HepG2 (cell line): Measurements from ENCODE around the gene FAT4. TPM values are rescaled to one million over a fixed set of nuclear protein-coding genes. Genes with fewer than 3 reads are reported as not detected.

ENCODE experiments used
- CBFB ChIP-seq: sonication (generic); formaldehyde crosslinking; IDR thresholded peaks from 2 replicates; pipeline ENCODE4 v1.4.0; 2020; ENCODE audit warnings: missing genetic modification reagents
- DPF2 ChIP-seq: sonication (generic); formaldehyde crosslinking; IDR thresholded peaks from 2 replicates; pipeline ENCODE4 v1.4.0; 2020; ENCODE audit warnings: mild to moderate bottlenecking, low read depth, missing genetic modification reagents, borderline replicate concordance
- ELF4 ChIP-seq: sonication (generic); formaldehyde crosslinking; IDR thresholded peaks from 2 replicates; pipeline ENCODE4 v1.5.0; 2020; ENCODE audit warnings: missing genetic modification reagents, mild to moderate bottlenecking, moderate library complexity, borderline replicate concordance
- HMG20B ChIP-seq: conservative IDR thresholded peaks from 2 replicates; pipeline ENCODE4 v1.6.1; 2016; ENCODE audit warnings: missing genetic modification reagents, missing compliant biosample characterization
- HNF1A ChIP-seq, 2 experiments: sonication (generic) in 1 of 2; formaldehyde crosslinking in 1 of 2; IDR thresholded peaks; 2 replicates each; pipeline versions ENCODE4 v1.4.0 to v1.6.1; 2016 to 2020; ENCODE audit warnings: borderline replicate concordance in 1 of 2, low read depth in 1 of 2, mild to moderate bottlenecking in 1 of 2, missing genetic modification reagents in 1 of 2
- MTF2 ChIP-seq: sonication (generic); formaldehyde crosslinking; IDR thresholded peaks from 2 replicates; pipeline ENCODE4 v1.5.0; 2020; ENCODE audit warnings: missing genetic modification reagents, borderline replicate concordance
- NFKB2 ChIP-seq: sonication (generic); formaldehyde crosslinking; IDR thresholded peaks from 2 replicates; pipeline ENCODE4 v1.4.0; 2020; ENCODE audit warnings: missing genetic modification reagents, borderline replicate concordance
- TBX3 ChIP-seq: fragments of 450-650 bp; IDR thresholded peaks from 2 replicates; pipeline ENCODE4 v1.6.1; 2017; ENCODE audit warnings: antibody characterized with exemption, mild to moderate bottlenecking, inconsistent platforms, borderline replicate concordance
- ZNF331 ChIP-seq: sonication (generic); formaldehyde crosslinking; IDR thresholded peaks from 2 replicates; pipeline ENCODE4 v1.4.0; 2020; ENCODE audit warnings: missing genetic modification reagents
- ZNF558 ChIP-seq: sonication (generic); formaldehyde crosslinking; IDR thresholded peaks from 2 replicates; pipeline ENCODE4 v1.9.0; 2022; ENCODE audit warnings: mild to moderate bottlenecking, missing genetic modification reagents, borderline replicate concordance
- ZNF576 ChIP-seq: sonication (generic); formaldehyde crosslinking; IDR thresholded peaks from 2 replicates; pipeline ENCODE4 v1.4.0; 2020; ENCODE audit warnings: mild to moderate bottlenecking, missing genetic modification reagents
- polyA plus RNA-seq, 8 experiments: library from polyadenylated mRNA; depleted of rRNA in 3 of 8; stranded (reverse) in 7 of 8; unstranded in 1 of 8; fragments of >200 nt; fragmentation: Illumina TruSeq in 4 of 8; extraction: Trizol in 4 of 8; gene quantifications; 2 replicates each; pipeline versions ENCODE4 v1.2.1 to v1.2.3, GENCODE V29; 2011 to 2016; ENCODE audit warnings: low read depth in 4 of 8, missing spikeins in 1 of 8, mixed read lengths in 1 of 8; ENCODE audit not compliant: insufficient read depth in 1 of 8
- total RNA-seq, 5 experiments: library from RNA; depleted of rRNA; stranded (reverse); fragments of >200 nt; fragmentation: Illumina TruSeq; extraction: Trizol; gene quantifications; 2 replicates each; pipeline ENCODE4 v1.2.3, GENCODE V29; 2016; ENCODE audit warnings: low read depth in 1 of 5
- TF ChIP-seq, protein P1 (sequence below): sonication (generic); formaldehyde crosslinking; IDR thresholded peaks from 2 replicates; pipeline ENCODE4 v1.4.0; 2020; ENCODE audit warnings: missing genetic modification reagents, borderline replicate concordance
- TF ChIP-seq, protein P2 (sequence below): sonication (generic); formaldehyde crosslinking; IDR thresholded peaks from 2 replicates; pipeline ENCODE4 v1.8.0; 2022; ENCODE audit warnings: mild to moderate bottlenecking, missing genetic modification reagents; ENCODE audit not compliant: insufficient replicate concordance
- TF ChIP-seq, protein P3 (sequence below): sonication (generic); formaldehyde crosslinking; IDR thresholded peaks from 2 replicates; pipeline ENCODE4 v1.5.0; 2020; ENCODE audit warnings: mild to moderate bottlenecking, missing genetic modification reagents

Gene FAT4
- total and polyA plus RNA-seq, 2 of the 13 experiments (the other 11 are each of a cell fraction or from before 2014, with no cell fraction given), result 0.27 to 1.2 TPM

GRCh38 chr4:125314676-125315575 is at the start of gene FAT4 (continued):
- TF ChIP-seq HNF1A (IDR thresholded peaks at IDR 0.05; ENCODE audit: low read depth) (no peak), HNF1A (CRISPR knock-in tag; IDR thresholded peaks at IDR 0.05; ENCODE audit: borderline replicate concordance) (0 out of 2 replicates have a peak, but pooled peaks have one; percentile 14), NFKB2 (peak; percentile 75; the same call in 1 of the 2 replicates), CBFB (CRISPR knock-in tag) (0 out of 2 replicates have a peak, but pooled peaks have one; percentile 57), ZNF558 (CRISPR knock-in tag) (peak; percentile 78; the same call in 1 of the 2 replicates), DPF2 (peak; percentile 66; the same call in 1 of the 2 replicates), TBX3 (peak; percentile 57; the same call in 1 of the 2 replicates), MTF2 (CRISPR knock-in tag) (peak; percentile 97; the same call in 1 of the 2 replicates), ZNF331 (CRISPR knock-in tag) (peak; percentile 70), HMG20B (CRISPR knock-in tag) (peak; percentile 41; the same call in 1 of the 2 replicates), ELF4 (no peak), ZNF576 (no peak)
- TF ChIP-seq, protein P1, sequence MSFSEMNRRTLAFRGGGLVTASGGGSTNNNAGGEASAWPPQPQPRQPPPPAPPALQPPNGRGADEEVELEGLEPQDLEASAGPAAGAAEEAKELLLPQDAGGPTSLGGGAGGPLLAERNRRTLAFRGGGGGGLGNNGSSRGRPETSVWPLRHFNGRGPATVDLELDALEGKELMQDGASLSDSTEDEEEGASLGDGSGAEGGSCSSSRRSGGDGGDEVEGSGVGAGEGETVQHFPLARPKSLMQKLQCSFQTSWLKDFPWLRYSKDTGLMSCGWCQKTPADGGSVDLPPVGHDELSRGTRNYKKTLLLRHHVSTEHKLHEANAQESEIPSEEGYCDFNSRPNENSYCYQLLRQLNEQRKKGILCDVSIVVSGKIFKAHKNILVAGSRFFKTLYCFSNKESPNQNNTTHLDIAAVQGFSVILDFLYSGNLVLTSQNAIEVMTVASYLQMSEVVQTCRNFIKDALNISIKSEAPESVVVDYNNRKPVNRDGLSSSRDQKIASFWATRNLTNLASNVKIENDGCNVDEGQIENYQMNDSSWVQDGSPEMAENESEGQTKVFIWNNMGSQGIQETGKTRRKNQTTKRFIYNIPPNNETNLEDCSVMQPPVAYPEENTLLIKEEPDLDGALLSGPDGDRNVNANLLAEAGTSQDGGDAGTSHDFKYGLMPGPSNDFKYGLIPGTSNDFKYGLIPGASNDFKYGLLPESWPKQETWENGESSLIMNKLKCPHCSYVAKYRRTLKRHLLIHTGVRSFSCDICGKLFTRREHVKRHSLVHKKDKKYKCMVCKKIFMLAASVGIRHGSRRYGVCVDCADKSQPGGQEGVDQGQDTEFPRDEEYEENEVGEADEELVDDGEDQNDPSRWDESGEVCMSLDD (CRISPR knock-in tag), result 0 out of 2 replicates have a peak, but pooled peaks have one; percentile 21
- TF ChIP-seq, protein P2, sequence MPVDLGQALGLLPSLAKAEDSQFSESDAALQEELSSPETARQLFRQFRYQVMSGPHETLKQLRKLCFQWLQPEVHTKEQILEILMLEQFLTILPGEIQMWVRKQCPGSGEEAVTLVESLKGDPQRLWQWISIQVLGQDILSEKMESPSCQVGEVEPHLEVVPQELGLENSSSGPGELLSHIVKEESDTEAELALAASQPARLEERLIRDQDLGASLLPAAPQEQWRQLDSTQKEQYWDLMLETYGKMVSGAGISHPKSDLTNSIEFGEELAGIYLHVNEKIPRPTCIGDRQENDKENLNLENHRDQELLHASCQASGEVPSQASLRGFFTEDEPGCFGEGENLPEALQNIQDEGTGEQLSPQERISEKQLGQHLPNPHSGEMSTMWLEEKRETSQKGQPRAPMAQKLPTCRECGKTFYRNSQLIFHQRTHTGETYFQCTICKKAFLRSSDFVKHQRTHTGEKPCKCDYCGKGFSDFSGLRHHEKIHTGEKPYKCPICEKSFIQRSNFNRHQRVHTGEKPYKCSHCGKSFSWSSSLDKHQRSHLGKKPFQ (CRISPR knock-in tag), result peak; percentile 37
- TF ChIP-seq, protein P3, sequence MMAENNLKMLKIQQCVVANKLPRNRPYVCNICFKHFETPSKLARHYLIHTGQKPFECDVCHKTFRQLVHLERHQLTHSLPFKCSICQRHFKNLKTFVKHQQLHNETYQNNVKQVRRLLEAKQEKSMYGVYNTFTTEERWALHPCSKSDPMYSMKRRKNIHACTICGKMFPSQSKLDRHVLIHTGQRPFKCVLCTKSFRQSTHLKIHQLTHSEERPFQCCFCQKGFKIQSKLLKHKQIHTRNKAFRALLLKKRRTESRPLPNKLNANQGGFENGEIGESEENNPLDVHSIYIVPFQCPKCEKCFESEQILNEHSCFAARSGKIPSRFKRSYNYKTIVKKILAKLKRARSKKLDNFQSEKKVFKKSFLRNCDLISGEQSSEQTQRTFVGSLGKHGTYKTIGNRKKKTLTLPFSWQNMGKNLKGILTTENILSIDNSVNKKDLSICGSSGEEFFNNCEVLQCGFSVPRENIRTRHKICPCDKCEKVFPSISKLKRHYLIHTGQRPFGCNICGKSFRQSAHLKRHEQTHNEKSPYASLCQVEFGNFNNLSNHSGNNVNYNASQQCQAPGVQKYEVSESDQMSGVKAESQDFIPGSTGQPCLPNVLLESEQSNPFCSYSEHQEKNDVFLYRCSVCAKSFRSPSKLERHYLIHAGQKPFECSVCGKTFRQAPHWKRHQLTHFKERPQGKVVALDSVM, result 0 out of 2 replicates have a peak, but pooled peaks have one; percentile 18
